HG03378 (cell line): ENCODE results near the gene IGFL2.
"Not testable (repeated sequence)": the region's sequence is repeated elsewhere in the genome, so short reads cannot be mapped to it uniquely, and the experiment has no call there.

Experiments used
- ATAC-seq: cut with Tn5 transposase; IDR thresholded peaks from one replicate; pipeline ENCODE4 v1.9.1; 2021; ENCODE audit warnings: mild to moderate bottlenecking, moderate library complexity; ENCODE audit not compliant: unreplicated experiment

Gene IGFL2

GRCh38 chr19:46206682-46207081 is 58.6 kb downstream of the IGFL2 start:
- ATAC-seq, result no peak

GRCh38 chr19:46207858-46208257 is 59.8 kb downstream of the IGFL2 start:
- not testable (repeated sequence) for ATAC-seq

GRCh38 chr19:46209051-46209450 is 61.0 kb downstream of the IGFL2 start:
- no peak for ATAC-seq

DNA sequence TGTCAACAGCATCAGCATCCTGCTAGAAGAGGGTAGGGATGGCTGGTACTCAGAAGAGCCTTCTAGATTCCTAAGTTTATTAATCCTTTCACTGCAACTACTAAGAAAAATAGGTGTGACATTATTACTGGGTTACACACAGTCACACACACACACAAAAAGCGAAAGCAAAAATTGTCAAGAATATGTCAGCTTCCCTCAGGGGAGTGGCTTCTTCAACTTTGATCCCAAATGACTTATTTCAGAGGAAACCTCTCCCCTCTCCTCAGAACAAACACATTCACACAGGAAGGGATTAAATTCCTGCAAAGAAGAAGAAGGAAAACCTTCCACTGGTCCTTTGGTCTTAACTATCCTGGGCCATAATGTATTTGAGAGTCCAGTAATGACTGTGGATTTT is 61.4 kb downstream of the IGFL2 start:
- ATAC-seq, result no peak

DNA sequence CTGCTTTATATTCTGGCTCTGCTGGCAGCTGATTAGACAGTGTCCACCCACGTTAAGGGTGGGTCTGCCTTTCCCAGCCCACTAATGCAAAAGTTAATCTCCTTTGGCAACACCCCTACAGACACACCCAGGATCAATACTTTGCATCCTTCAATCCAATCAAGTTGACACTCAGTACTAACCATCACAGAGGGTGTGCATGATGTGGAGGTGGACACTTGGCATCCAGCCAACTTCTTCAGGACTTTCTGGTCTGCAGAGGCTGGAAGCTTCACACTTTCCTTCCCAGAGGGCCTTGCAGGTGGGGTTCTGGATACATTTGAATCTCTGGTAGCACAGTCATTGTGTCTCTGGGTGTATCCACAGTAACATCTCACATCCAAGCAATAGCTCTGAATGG is 62.6 kb downstream of the IGFL2 start:
- ATAC-seq, result no peak
